Fibroblast of the aortic adventitia (primary cell): Measurements from ENCODE around the gene NHS. TPM values are rescaled to one million over a fixed set of nuclear protein-coding genes. Genes with fewer than 3 reads are reported as not detected.

ENCODE experiments used
- DNase-seq: peaks from one replicate; pipeline ENCODE4 v3.0.0-alpha.2; 2010; ENCODE audit warnings: low read depth
- H3K4me3 ChIP-seq: 2 replicates; pipeline ENCODE4 v1.5.1; 2011; ENCODE audit warnings: low read depth, mild to moderate bottlenecking, control low read depth, low read length, moderate library complexity
- CTCF ChIP-seq: IDR thresholded peaks from 2 replicates; pipeline ENCODE4 v1.5.1; 2011; ENCODE audit warnings: mild to moderate bottlenecking, low read length, control low read depth, inconsistent platforms; ENCODE audit not compliant: insufficient read depth
- total RNA-seq: library from RNA; depleted of rRNA; stranded (reverse); fragments of >200 nt; gene quantifications from 2 replicates; pipeline ENCODE4 v1.2.3, GENCODE V29; 2012; ENCODE audit warnings: low replicate concordance

The NHS gene
- total RNA-seq, 1 donor, result 11.6 TPM

DNA sequence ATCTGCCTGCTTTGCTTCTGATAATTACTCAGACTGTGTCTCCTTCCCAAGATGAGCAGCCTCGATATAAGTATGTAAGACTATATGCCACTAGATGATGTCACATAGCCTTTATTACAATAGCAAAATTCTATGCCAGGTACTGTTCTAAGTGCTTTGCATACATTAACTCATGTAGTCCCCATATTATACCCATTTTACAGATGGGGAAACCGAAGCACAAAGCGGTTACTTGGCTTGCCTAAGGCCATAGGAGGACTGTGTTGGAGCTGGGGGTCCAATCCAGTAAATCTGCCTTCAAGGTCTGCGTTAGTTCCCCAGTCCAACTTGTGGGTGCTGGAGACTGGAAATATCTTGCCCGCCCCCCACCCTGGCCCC is 361.5 kb downstream of the NHS start:
- DNase-seq, result peak; percentile 10
- TF ChIP-seq CTCF, result no peak
- H3K4me3 ChIP-seq, result peak overlapping the region; percentile 54

DNA sequence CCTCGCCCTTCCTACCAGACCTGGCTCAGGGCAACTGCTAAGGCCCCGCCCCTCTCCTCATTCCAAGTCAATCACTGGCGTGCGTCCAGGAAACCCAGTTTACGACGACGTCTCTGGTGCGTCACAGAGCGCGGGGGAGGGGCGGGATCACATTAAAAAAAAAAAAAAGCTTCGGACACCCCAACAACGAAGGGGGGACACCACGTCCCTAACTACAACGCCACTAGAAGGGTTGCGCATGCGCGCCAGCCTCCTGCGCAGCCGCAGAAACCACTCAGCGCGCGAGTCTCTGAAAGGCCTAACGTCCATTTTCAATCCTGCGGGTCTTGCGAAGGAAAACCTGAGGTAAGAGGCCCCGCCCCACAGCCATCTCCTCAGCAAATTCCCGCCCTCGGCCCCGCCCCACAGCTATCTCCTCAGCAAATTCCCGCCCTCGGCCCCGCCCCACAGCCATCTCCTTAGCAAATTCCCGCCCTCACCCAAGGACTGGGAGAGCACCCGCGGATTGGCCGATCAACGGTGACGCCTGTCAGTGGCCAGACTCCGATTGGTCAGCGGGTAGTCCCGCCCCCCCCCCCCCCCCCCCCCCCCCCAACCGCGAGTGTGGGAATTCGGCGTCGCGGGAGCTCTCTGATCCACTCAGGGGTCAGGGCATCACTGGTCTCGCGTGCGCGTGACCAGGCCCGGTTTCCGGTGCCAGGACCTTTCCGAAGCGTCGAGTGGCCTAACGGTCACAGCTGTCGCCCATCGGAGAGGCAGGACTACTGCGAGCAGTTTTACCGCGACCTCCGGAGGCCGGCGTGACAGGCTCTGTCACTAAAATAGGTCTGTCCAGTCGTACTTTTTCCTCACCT is 362.1 kb downstream of the NHS start, which contains the start of gene SCML1:
Gene SCML1, plus strand, starts transcription at position 638 of the 854 bp plus-strand sequence. CDS start 6,694 bp downstream, outside the sequence.
- peak; percentile 97 for DNase-seq

DNA sequence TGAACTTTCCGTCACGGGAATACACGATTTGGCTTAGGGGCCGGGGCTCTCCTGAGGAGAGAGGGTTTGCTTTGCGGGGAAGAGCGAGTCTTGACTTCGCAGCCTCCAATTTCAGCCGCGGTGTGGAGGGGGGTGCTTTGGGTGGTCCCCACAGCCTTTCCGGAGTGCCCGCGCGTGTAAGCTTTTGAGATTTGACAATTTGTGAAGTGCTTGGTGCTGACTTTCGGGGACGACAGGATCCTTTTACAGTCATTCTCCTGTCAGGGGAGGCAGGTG is 362.6 kb downstream of the NHS start:
- no peak for TF ChIP-seq CTCF
- no peak for DNase-seq
- H3K4me3 ChIP-seq, result peak overlapping the region; percentile 79

More for the DNA sequence above, 362.1 kb downstream of the NHS start, which contains the start of gene SCML1:
- peak within 1 kb of the TSS; percentile 79 for H3K4me3 ChIP-seq
- TF ChIP-seq CTCF, result no peak

GRCh38 chrX:17737986-17738713 is 363.1 kb downstream of the NHS start:
- H3K4me3 ChIP-seq, result peak overlapping the region; percentile 79
- DNase-seq, result peak; percentile 18
- TF ChIP-seq CTCF, result no peak

DNA sequence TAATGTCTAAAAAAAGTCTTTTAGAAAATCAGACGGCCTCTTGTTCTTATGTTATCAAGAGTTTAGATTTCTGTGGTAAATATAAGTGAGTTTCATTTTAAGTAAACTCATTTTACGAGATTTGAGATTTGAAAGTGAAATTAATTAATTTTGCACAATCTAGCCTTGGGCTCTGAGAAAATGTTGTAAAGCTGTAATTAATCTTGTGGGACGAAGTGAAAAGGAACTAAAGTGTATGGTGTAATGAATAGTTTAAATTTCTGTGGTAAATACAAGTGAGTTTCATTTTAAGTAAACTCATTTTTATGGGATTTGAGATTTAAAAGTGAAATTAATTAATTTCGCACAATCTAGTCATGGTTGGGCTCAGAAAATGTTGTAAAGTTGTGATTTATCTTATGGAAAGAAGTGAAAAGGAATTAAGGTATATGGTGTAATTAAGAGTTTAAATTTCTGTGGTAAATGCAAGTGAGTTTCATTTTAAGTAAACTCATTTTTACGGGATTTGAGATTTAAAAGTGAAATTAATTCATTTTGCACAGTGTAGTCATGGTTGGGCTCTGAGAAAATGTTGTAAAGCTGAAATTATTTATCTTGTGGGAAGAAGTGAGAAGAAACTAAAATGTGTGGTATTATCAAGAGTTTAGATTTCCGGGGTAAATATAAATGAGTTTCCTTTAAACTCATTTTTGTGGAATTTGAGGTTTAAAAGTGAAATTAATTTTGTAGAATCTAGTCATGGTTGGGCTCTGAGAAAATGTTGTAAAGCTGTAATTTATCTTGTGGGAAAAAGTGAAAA is 363.9 kb downstream of the NHS start:
- H3K4me3 ChIP-seq, result peak overlapping the region; percentile 79
- no peak for TF ChIP-seq CTCF
- DNase-seq, result peak; percentile 7
